ENCODE results near the gene KCNQ5. TPM values are rescaled to one million over a fixed set of nuclear protein-coding genes. Genes with fewer than 3 reads are reported as not detected.

KCNQ5 gene
- total and polyA plus RNA-seq, 12 donors: 0.10 to 3.6 (median 0.52) TPM

DNA sequence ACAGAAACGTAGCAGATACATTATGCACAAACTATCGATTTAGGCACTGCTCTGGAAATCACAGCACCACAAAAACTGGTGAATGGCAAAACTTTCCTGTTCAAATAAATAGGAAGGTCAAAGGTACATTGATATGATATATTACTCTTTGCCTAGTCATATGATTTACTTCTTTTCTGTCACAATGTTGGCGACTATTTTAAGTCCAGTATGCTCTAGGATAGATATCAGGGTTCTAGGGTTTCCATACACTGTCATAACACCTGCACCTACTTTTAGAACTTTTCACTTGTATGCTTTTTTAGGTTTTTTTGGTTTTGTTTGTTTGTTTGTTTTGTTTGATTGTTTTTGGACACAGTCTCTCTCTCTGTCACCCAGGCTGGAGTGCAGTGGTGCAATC is 578.4 kb downstream of the KCNQ5 start:
- intact Hi-C loops (cut with DNase I): no loop called here
- H3K4me1 ChIP-seq (replicated peaks in 1 of 2): no peaks in the 10 kb centered on the region
- DNase-seq: no peak
- H3K27ac ChIP-seq: no peak overlapping the region
- H3K36me3 ChIP-seq (replicated peaks in 1 of 2): no peaks in the 10 kb centered on the region
- WGBS, 4 donors: 62 to 79% (median 72%) methylated on average over 3 of the region's 3 CpGs
- H3K9me3 ChIP-seq (replicated peaks in 1 of 3): no peaks in the 10 kb centered on the region
- no peak overlapping the region for H3K4me3 ChIP-seq
- TF ChIP-seq, protein P1, sequence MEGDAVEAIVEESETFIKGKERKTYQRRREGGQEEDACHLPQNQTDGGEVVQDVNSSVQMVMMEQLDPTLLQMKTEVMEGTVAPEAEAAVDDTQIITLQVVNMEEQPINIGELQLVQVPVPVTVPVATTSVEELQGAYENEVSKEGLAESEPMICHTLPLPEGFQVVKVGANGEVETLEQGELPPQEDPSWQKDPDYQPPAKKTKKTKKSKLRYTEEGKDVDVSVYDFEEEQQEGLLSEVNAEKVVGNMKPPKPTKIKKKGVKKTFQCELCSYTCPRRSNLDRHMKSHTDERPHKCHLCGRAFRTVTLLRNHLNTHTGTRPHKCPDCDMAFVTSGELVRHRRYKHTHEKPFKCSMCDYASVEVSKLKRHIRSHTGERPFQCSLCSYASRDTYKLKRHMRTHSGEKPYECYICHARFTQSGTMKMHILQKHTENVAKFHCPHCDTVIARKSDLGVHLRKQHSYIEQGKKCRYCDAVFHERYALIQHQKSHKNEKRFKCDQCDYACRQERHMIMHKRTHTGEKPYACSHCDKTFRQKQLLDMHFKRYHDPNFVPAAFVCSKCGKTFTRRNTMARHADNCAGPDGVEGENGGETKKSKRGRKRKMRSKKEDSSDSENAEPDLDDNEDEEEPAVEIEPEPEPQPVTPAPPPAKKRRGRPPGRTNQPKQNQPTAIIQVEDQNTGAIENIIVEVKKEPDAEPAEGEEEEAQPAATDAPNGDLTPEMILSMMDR (IDR thresholded peaks at IDR 0.05): no peak
- no peak for TF ChIP-seq POLR2A (IDR thresholded peaks at IDR 0.05)
- no peaks in the 10 kb centered on the region for H3K27me3 ChIP-seq

GRCh38 chr6:73200735-73201134 is 578.9 kb downstream of the KCNQ5 start:
- no peak for TF ChIP-seq POLR2A (IDR thresholded peaks at IDR 0.05)
- TF ChIP-seq, protein P1 (IDR thresholded peaks at IDR 0.05): no peak
- H3K9me3 ChIP-seq (replicated peaks in 1 of 3): no peaks in the 10 kb centered on the region
- intact Hi-C loops (cut with DNase I): no loop called here
- no peaks in the 10 kb centered on the region for H3K36me3 ChIP-seq (replicated peaks in 1 of 2)
- H3K27me3 ChIP-seq: no peaks in the 10 kb centered on the region
- no peak overlapping the region for H3K27ac ChIP-seq
- no peak for DNase-seq
- H3K4me1 ChIP-seq (replicated peaks in 1 of 2): no peaks in the 10 kb centered on the region
- no peak overlapping the region for H3K4me3 ChIP-seq
- 54 to 67% (median 59%) methylated on average over 4 of the region's 4 CpGs for WGBS, 4 donors

DNA sequence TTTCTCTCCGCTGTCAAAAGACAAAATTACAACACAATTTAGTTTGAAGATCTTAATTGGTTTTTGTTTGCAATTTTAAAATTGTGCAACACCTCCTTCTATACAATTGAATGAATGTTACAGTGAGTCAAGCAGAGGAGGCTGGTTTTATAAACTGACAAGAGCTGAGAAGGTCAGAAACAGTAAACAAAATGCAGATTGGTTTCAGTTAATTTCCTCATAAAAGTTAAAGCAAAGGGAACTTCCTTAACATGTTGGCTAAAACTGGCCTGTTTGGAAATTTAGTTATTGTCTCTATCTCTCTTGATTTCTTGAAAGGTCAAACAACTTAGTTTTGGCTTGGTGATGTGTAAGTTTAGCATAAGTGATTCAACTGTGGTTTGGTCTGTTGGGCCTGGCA is 581.2 kb downstream of the KCNQ5 start:
- Histone ChIP-seq H3K27ac (no peak overlapping the region), H3K9me3 (replicated peaks in 1 of 3) (no peaks in the 10 kb centered on the region), H3K4me3 (no peak overlapping the region), H3K36me3 (replicated peaks in 1 of 2) (no peaks in the 10 kb centered on the region), H3K27me3 (no peaks in the 10 kb centered on the region), H3K4me1 (replicated peaks in 1 of 2) (no peaks in the 10 kb centered on the region)
- intact Hi-C loops (cut with DNase I): no loop called here
- TF ChIP-seq, protein P1 (IDR thresholded peaks at IDR 0.05): no peak
- no peak for TF ChIP-seq POLR2A (IDR thresholded peaks at IDR 0.05)
- DNase-seq: no peak
- 89 to 92% (median 91%) methylated on average over 1 of the region's 1 CpG for WGBS, 4 donors

DNA sequence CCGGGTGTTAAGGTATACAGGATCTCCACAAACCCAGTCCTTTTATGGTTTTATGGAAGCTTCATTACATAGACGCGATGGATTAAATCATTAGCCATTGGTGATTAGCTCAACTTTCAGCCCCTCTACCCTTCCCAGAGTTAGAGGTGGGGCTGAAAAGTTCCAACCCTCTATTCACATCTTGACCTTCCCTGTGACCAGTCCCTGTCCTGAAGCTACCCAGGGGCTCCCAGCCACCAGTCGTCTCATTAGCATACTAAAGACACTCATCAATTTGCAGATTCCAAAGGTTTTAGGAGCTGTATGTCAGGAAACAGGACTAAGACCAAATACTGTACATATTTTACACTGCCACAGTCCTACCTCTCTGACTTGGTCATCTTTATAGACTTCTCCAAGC is 582.4 kb downstream of the KCNQ5 start:
- H3K4me3 ChIP-seq: no peak overlapping the region
- no peaks in the 10 kb centered on the region for H3K27me3 ChIP-seq
- H3K27ac ChIP-seq: no peak overlapping the region
- DNase-seq: no peak
- no peaks in the 10 kb centered on the region for H3K9me3 ChIP-seq (replicated peaks in 1 of 3)
- WGBS, 4 donors: 72 to 79% (median 76%) methylated on average over 4 of the region's 4 CpGs
- intact Hi-C loops (cut with DNase I): no loop called here
- TF ChIP-seq POLR2A (IDR thresholded peaks at IDR 0.05): no peak
- no peaks in the 10 kb centered on the region for H3K36me3 ChIP-seq (replicated peaks in 1 of 2)
- no peaks in the 10 kb centered on the region for H3K4me1 ChIP-seq (replicated peaks in 1 of 2)

GRCh38 chr6:73207221-73207837 is 585.5 kb downstream of the KCNQ5 start:
- 69 to 83% (median 77%) methylated on average over 3 of the region's 3 CpGs for WGBS, 4 donors
- intact Hi-C loops (cut with DNase I): no loop called here
- DNase-seq: no peak

More at GRCh38 chr6:73207221-73207837, 585.5 kb downstream of the KCNQ5 start:
- TF ChIP-seq, protein P1 (IDR thresholded peaks at IDR 0.05): no peak
- TF ChIP-seq POLR2A (IDR thresholded peaks at IDR 0.05): no peak
- Histone ChIP-seq H3K36me3 (replicated peaks in 1 of 2) (no peaks in the 10 kb centered on the region), H3K9me3 (replicated peaks in 1 of 3) (no peaks in the 10 kb centered on the region), H3K27ac (no peak overlapping the region), H3K4me3 (no peak overlapping the region), H3K4me1 (replicated peaks in 1 of 2) (no peaks in the 10 kb centered on the region), H3K27me3 (no peaks in the 10 kb centered on the region)
